Breast epithelium (tissue), 4 donors: ENCODE data around the gene HIBADH. TPM values are rescaled to one million over a fixed set of nuclear protein-coding genes. Genes with fewer than 3 reads are reported as not detected.
A peak's percentile ranks its signal among the peaks of the same experiment; 100 is the strongest.

Source experiments
- DNase-seq, 2 donors: peaks; one replicate each; pipeline ENCODE4 v3.0.0-alpha.2; 2019; ENCODE audit warnings: low spot score in 2 of 2
- H3K27ac ChIP-seq, 2 donors: fragments of 200-600 bp; sonication (generic) in 1 of 2; one replicate each; pipeline ENCODE4 v1.5.1; 2016 to 2019; ENCODE audit warnings: mild to moderate bottlenecking in 1 of 2
- H3K27me3 ChIP-seq, 2 donors: fragments of 200-600 bp; sonication (generic) in 1 of 2; one replicate each; pipeline versions ENCODE4 v1.5.1 to v1.6.0; 2017 to 2019; ENCODE audit warnings: control low read depth in 1 of 2, mild to moderate bottlenecking in 1 of 2
- H3K36me3 ChIP-seq: fragments of 200-600 bp; one replicate; pipeline ENCODE4 v1.5.1; 2019
- H3K4me1 ChIP-seq, 2 donors: fragments of 200-600 bp; sonication (generic); one replicate each; pipeline ENCODE4 v1.5.1; 2016 to 2019; ENCODE audit warnings: control low read depth in 1 of 2
- H3K4me3 ChIP-seq, 3 donors: fragments of 200-600 bp; sonication (generic); 1 replicate in 2 of 3; 2 replicates in 1 of 3; pipeline ENCODE4 v1.5.1; 2016 to 2019; ENCODE audit warnings: mild to moderate bottlenecking in 3 of 3, moderate library complexity in 2 of 3
- H3K9me3 ChIP-seq, 2 donors: fragments of 200-600 bp; sonication (generic) in 1 of 2; one replicate each; pipeline ENCODE4 v1.5.1; 2016 to 2019; ENCODE audit warnings: control low read depth in 1 of 2
- CTCF ChIP-seq, 3 donors: fragments of 450-650 bp; IDR thresholded peaks; one replicate each; pipeline ENCODE4 v1.5.1; 2016 to 2017; ENCODE audit warnings: antibody characterized with exemption in 3 of 3, mild to moderate bottlenecking in 3 of 3, moderate library complexity in 3 of 3
- POLR2A ChIP-seq: fragments of 450-650 bp; IDR thresholded peaks from one replicate; pipeline ENCODE4 v1.6.1; 2016; ENCODE audit warnings: antibody characterized with exemption, mild to moderate bottlenecking, moderate library complexity
- POLR2AphosphoS5 ChIP-seq, 3 donors: sonication (generic); formaldehyde crosslinking; IDR thresholded peaks; one replicate each; pipeline ENCODE4 v1.6.1; 2017; ENCODE audit warnings: antibody characterized with exemption in 3 of 3
- intact Hi-C: fragments of 100-400 bp; cut with DNase I; formaldehyde crosslinking; loops from one replicate; pipeline ENCODE4 v1.15.1; 2023; ENCODE audit warnings: low total_unique reads
- total RNA-seq, 3 donors: library from RNA; depleted of rRNA; stranded (reverse); fragments of >200 nt; gene quantifications; one replicate each; pipeline ENCODE4 v1.1.0, GENCODE V29; 2016

Gene HIBADH
- total RNA-seq, 3 donors from 2014 or later, result 50.5 to 80.1 (median 67.5) TPM

DNA sequence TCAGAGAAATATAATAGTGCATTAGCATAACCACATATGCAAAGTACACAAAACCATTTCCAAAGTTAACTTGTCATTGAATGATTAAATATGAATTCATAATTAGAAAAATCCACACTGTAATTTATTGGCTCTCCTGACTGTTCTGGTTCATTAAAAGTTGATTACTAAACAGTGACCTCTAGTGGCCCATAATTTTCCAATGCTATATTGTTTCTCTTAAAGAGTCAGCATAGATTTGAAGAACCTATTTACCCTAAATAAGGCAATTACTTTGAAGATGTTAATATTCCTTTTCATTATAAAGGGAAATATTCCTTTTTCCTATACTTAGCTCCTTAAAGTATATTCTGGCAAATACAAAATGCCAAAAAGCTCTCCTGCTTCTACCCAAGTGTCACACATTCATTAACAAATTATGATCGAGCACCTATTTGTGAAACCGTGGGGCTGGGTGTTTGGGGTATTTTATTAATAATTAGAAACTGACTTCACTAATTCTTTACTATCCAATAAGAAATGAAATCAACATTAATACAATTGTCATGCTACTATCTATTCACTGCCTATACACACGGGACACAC, 86.2 kb downstream of the HIBADH start:
- TF ChIP-seq CTCF (IDR thresholded peaks at IDR 0.05) (peak in 2 of 3 donors; percentile 55), POLR2AphosphoS5 (IDR thresholded peaks at IDR 0.05) (no peak), POLR2A (no peak)
- DNase-seq, result no peak
- intact Hi-C loops, result no loop called here

GRCh38 chr7:27575613-27576012, 87.1 kb downstream of the HIBADH start:
- no peaks in the 10 kb centered on the region for H3K4me1 ChIP-seq
- no peak for DNase-seq
- H3K36me3 ChIP-seq, result no peaks in the 10 kb centered on the region
- no peak for TF ChIP-seq POLR2A
- no peak for TF ChIP-seq POLR2AphosphoS5 (IDR thresholded peaks at IDR 0.05)
- TF ChIP-seq CTCF (IDR thresholded peaks at IDR 0.05), result no peak
- no peaks in the 10 kb centered on the region for H3K9me3 ChIP-seq
- no peak overlapping the region for H3K27ac ChIP-seq
- H3K4me3 ChIP-seq, result no peak overlapping the region
- no peaks in the 10 kb centered on the region for H3K27me3 ChIP-seq
- intact Hi-C loops, result no loop called here

More for the DNA sequence above, 86.2 kb downstream of the HIBADH start:
- Histone ChIP-seq H3K4me1 (no peaks in the 10 kb centered on the region), H3K9me3 (no peaks in the 10 kb centered on the region), H3K4me3 (no peak overlapping the region), H3K36me3 (no peaks in the 10 kb centered on the region), H3K27ac (no peak overlapping the region), H3K27me3 (no peaks in the 10 kb centered on the region)

- H3K4me3 ChIP-seq, result no peak overlapping the region
These were observed 93.6 kb downstream of the HIBADH start for GRCh38 chr7:27569106-27569505.

GRCh38 chr7:27567266-27567665, 95.4 kb downstream of the HIBADH start:
- no peak for TF ChIP-seq POLR2AphosphoS5 (IDR thresholded peaks at IDR 0.05)
- TF ChIP-seq POLR2A, result no peak
- no peak for TF ChIP-seq CTCF (IDR thresholded peaks at IDR 0.05)
- Histone ChIP-seq H3K4me3 (no peak overlapping the region), H3K9me3 (peaks cover 0 to 8% of the 10 kb centered on the region in 2 donors), H3K27ac (no peak overlapping the region), H3K4me1 (no peaks in the 10 kb centered on the region), H3K36me3 (no peaks in the 10 kb centered on the region), H3K27me3 (no peaks in the 10 kb centered on the region)
- intact Hi-C loops, result no loop called here
- no peak for DNase-seq

More at GRCh38 chr7:27569106-27569505, 93.6 kb downstream of the HIBADH start:
- H3K4me1 ChIP-seq, result no peaks in the 10 kb centered on the region
- TF ChIP-seq CTCF (IDR thresholded peaks at IDR 0.05), result no peak
- no peak for TF ChIP-seq POLR2AphosphoS5 (IDR thresholded peaks at IDR 0.05)
- no peak for TF ChIP-seq POLR2A
- DNase-seq, result no peak
- intact Hi-C loops, result no loop called here
- no peaks in the 10 kb centered on the region for H3K27me3 ChIP-seq
- no peaks in the 10 kb centered on the region for H3K36me3 ChIP-seq
- no peak overlapping the region for H3K27ac ChIP-seq
- no peaks in the 10 kb centered on the region for H3K9me3 ChIP-seq

- H3K27ac ChIP-seq, result no peak overlapping the region
- intact Hi-C loops, result no loop called here
- TF ChIP-seq POLR2AphosphoS5 (IDR thresholded peaks at IDR 0.05) (no peak), CTCF (IDR thresholded peaks at IDR 0.05) (no peak), POLR2A (no peak)
- H3K27me3 ChIP-seq, result no peaks in the 10 kb centered on the region
- DNase-seq, result no peak
- H3K4me1 ChIP-seq, result no peaks in the 10 kb centered on the region
- H3K4me3 ChIP-seq, result no peak overlapping the region
- H3K36me3 ChIP-seq, result no peaks in the 10 kb centered on the region
- peaks cover 0 to 8% of the 10 kb centered on the region in 2 donors for H3K9me3 ChIP-seq
These were observed 97.7 kb downstream of the HIBADH start for GRCh38 chr7:27564881-27565482.
